ENCODE data around the gene CNFN.
A peak's percentile ranks its signal among the peaks of the same experiment; 100 is the strongest.

The CNFN gene

DNA sequence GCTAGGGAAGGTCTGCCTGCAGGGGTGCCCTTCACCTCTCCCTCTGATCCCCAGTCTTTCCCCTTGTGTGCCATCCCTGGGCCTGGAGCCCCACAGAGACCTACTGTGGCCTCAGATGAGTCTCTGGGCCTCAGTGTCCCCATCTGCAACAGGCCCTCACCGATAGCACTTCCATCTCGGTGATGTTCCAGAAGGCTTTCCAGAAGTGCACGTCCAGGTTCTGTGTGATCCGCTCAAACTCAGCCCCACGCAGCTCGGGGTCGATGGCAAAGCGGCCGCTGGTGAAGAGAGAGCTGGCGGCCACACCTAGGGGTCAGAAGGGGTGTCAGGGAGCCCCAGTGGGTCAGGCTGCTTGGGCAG, 17.7 kb upstream of the CNFN start:
- no peak for DNase-seq

DNA sequence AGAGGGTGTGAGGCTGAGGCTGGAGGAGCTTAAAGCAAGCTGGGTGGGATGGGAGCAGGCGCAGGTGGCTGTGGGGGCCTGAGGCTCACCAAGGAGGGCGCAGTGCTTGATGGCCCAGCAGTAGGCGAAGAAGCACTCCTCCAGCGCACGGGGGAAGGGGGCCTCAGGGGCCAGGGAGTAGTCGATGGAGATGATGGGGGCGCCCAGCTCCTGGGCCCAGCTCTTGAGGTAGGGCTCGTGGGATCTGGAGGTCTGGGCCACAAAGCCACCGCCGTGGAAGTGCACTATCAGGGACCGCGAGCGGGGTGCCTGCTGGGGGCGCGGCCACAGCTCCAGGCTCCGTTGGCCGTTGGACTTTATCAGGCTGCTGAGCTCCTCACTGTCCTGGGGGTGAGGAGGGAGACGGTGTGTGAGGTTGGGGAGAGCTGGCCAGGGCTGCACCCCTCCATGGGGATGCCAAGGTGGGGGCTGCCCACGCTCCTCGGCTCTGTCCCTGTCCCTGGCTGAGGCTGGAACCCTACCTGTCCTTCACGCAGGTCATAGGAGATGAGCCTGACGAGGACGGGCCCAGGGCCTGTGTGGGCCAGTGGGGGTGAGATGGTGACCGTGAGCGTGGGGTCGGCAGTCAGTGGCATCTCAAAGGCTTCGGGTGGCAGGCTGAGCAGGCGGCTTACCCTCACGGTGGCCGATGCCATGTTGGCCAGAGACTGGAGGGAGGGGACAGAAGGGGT, 17.2 kb upstream of the CNFN start:
- no peak for DNase-seq

DNA sequence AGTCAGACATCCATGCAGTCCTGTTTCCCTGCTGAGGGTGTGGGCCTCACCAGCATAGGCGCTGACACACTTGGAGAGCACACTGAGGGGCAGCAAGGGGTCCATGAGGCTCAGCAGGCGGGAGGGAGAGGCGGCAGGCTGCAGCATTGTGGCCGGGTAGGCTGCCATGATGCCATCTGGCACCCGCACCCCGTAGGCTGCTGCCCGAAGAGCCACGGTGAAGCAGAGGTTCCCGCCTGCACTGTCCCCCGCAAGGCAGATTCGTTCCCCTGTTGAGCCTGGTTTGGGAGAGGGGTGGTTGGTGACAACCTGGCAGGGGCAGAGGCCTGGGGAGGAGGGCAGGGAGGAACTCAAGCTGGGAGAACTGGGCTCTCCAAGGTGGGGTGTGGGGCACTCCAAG, 16.0 kb upstream of the CNFN start:
- DNase-seq: no peak

DNA sequence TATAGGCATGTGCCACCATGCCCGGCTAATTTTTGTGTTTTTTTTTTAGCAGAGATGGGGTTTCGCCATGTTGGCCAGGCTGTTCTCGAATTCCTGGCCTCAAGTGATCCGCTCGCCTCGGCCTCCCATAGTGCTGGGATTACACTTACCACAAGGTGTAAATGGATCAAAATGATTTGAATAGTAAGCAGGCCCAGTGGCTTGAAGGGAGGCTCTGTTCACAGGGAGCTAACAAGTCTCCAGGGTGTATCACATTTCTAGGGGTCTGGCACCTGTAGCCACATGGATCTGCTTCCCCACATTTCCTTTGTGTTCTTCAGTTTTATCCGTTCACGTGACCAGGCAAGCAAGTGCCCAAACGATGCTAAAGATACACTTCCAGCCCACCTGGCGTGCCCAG, 13.5 kb upstream of the CNFN start:
- DNase-seq: peak; percentile 59

DNA sequence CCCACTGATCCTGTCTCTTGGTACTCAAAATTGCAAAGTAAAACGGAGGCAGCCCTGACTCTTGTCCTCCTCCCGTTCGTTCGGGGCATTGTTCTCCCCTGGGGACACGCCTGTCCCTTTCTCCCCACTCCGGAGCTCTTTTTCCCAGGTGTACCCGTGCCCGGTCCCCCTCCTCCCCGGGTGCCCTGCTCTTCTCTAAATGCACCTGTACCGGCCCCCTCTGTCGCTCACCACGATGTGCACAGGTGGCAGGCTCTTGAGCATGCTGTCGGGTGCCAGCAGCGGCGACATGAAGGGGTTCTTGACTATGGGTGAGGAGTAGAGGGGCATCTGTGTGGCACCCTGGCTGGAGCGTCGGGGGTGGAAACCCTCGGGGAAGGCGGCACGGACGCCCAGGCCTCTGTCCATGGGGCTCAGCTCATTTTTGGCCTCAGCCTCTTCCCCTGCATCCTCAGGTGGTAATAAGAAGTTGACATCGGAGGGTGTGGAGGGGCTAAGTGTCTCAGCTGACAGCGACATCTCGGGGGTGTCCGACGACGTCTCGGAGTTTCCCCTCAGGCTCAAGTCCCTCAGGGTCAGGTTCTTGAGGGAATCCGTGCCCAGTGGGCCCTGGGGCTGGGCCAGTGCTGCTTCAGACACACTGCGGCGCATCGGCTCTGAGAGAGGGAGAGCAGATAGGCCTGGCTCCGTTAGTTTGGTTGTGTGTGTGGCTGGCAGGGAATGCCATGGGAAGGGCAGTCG, 12.4 kb upstream of the CNFN start:
- peak; percentile 52 for DNase-seq

DNA sequence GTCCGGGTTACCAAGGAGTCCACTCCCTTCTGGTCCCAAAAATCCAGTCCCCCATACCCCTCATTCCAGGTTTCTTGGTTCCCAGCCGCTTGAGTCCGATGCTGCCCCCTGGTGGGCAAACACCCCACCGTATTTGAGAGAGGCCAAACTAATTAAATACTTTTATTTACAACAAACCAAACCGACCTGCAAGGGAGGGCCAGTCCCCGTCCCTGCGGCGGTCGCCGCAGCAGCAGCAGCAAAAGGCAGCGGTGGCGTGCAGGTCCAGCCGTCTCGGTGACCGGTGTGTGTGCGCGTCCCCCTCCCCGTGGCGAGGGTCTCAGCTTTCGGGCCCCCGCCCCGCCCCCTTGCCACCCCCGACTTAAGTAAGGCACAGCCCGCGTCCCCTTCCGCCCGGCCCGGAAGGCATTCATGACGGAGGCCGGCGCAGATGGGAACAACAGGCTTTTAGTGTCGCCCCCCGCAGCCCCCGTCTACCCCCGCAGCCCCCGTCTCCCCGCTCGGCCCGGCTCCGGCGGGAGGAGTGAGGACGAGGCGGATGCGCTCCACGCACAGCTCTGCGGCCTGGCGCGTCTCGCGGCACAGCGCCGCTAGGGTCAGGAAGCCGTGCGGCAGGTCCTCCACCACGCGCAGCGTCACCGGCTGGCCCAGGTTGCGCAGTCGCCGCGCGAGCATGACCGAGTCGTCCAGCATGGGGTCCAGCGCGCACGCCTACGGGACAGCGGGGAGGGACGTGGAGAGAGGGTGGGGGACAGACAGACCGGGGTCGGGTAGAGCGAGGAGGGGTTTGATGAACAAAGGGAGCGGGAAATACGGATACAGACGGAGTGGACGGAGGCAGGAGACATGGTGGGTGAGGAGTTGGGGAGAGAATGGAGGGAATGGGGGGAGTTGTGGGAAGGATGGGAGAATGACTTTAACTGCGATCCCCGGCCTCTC, 11.5 kb upstream of the CNFN start:
- peak; percentile 87 for DNase-seq

DNA sequence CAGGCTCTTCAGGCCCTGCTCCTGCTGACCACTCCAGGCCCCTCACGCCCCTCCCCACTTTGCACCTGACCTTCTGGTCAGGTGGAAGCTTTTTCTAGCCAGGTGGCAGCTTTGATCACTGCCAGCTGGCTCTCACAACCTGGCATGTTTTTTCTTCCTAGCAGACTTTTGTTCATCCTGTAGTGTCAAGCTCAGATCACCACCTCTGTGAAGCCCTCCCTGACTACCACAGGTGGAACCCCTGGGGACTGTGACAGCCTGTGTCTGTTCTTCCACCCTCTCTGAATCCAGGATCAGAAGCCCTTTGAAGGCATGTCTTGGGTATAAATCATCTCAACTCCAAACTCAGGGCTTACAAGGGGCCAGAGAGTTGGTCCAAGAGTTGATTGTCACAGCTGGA, 10.3 kb upstream of the CNFN start:
- DNase-seq: peak; percentile 27

DNA sequence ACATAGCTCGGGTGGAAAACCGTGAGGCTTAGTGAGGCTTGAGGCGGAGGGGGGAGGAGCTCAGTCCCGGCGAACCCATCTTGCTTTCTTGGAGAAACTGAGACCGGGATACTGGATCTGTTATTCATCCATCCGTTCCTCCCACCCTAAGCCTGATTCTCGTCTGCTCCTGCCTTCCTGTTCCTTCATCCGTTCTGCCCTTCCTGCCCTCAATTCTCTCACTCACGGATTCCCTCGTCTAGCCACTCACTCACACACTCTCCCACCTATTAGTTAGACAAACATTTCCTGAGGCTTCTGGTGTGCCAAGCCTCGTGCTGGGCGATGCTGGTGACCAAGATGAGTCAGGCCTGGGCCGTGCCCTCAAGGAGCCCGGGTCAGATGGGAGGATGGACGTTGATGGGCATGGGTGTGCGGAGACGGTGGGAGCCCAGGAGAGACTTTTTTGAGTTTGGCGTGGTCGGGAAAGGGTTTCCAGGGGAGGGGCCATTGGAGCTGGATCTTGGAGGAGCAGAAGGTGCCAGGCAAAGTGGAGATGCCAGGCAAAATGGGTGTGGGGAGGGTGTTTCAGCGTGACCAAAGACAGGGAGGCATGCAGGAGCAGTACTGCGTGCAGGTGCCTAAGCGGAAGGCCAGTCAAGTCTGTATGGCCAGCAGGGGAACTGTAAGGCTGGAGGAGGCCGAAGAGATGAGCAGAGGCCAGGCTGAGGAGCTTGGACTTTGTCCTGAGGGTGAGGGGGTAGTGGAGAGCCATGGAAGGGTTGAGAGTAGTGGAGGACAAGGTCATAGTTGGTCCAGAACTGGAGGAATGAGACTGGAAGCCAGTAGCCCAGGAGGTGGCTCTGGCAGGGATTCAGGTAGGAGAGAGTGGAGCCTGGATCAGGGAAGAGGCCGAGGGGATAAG, 7.4 kb upstream of the CNFN start:
- DNase-seq: peak; percentile 70

DNA sequence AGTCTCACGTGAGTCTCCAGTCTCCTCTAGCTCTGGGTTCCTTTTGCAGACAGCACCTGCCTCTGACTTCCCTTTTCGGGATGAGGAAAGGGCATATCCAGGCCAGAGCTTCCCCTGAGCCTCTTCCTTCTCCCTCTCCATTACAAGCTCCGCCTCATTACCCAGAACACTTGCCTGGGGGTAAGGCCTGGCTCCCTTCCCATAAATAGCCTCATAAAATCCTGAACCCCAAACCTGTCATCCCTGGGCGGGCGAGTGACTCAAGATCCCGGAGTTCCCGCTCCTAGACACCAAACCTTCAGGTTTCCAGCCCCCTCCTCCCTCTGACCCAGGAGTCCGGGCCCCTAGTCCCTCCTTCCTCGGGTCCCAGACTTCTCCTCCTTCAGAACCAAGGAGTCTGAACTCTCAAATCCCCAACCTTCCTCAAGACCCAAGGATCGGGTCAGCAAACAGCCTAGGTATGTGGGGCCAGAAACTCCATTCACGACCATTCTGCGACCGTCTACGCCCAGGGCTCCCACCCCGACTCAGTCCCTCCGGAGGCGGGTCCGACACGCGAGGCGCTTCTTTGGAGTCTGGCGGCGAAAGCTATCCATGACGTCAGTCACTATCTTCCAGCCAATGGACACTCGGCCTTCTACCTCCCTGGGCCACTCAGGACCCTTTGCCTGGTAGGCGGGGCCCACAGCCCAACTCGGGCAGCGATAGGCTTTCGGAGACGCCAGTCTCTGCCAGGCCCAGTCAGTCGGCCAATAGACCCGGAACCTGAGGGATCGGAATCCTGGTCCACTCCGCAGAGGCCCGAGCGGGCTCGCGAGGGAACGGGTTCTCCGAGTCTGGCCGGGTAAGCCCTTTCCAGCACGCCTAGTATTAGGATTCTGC, 6.5 kb upstream of the CNFN start:
- peak; percentile 99 for DNase-seq

DNA sequence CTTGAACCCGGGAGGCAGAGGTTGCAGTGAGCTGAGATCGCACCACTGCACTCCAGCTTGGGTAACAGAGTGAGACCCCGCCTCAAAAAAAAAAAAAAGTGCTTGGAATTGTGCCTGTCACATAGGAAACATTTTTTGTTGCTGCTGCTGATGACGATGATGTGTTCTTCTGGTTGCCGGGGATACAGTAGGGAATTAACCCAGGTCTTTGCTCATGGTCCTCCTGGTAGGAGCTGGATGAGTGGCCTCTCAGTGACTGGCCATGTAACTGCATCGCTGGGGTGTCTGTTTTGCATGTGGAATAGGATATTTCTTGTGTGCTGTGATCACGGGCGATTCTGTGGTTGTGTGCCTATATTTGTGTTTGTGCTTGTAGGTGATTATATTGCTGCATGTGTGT, 4.7 kb upstream of the CNFN start:
- no peak for DNase-seq

DNA sequence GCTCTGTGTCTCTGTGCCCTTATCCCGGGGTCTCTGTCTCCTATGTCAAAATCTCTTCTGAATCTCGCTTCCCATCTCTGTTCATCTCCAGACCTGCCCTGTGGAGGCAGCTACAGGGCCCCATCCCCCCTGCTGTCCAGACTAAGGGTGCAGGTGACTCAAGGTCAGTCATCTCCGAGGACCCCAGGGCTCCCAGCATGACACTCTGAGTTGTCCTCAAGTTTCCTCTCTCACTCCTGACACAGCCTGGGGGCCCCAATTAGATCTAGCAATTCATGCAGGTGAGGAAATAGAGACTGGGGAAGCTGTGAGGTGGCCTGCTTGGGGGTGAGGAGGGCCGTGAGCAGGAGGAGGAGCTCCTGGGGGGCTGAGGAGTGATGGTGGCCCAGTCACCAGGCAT, 2.1 kb upstream of the CNFN start:
- no peak for DNase-seq

DNA sequence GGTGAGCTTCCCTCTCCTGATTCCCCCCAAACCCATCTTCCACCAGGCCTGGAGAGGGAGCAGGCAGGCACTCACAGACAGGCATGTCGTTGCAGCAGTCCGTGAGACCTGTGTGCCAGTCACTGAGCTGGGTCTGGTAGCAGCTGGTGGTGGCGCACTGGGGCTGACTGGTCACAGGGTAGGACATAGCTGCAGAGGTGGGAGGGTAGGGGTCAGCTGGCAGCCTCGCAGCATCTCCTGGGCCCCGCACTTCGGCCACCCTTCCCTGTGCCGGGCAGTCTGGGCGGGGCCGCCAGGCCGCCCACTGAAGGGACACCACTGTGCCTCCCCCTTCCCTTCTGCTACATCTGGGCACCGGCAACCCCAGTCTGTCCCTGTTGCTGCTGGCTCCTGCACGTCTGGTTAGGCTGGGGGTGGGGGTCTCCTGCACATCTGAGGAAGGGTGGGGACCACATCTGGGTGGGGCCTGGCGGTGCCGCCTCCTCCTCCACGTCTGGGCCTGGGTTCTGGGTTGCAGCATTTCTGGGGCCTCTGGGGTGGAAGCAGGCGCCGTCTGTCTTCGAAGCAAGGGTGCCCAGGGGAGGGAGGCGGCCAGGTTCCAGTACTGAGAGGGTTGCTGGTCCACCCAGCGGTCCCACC, 1.1 kb downstream of the CNFN start:
- no peak for DNase-seq

DNA sequence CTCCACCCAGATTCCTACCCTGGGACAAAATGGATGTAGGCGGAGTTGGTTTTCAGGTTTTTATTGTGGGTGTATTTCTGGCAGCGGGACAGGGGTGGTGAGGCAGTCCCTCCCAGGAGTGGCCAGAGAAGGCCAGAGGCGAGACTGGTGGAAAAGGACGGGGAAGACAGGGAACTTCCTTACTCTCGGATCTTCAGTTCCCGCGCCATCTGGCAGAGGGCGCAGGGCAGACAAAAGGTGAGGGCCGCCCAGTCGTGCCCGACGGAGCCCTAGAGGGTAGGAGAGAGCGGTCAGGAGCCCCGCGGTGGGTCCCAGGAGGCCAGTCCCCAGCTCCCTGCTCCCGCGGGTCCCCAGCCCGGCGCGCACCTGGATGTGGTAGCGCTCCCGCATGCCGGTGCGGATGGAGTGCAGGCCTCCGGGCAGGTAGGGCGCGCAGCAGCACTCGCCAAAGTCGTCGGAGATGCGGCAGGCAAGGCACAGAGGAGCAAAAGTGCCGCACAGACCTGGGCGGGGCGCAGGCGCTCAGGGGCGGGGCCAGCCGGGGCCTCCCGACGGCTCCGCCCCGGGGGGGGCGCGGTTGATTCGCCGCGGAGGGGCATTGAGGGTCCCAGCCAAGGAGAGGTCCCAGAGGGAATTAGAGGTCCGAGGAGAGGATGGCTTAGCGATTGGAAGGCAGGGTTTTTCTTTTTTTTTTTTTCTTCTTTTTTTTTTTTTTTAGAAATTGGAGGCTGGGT, 3.0 kb downstream of the CNFN start:
- peak; percentile 91 for DNase-seq

DNA sequence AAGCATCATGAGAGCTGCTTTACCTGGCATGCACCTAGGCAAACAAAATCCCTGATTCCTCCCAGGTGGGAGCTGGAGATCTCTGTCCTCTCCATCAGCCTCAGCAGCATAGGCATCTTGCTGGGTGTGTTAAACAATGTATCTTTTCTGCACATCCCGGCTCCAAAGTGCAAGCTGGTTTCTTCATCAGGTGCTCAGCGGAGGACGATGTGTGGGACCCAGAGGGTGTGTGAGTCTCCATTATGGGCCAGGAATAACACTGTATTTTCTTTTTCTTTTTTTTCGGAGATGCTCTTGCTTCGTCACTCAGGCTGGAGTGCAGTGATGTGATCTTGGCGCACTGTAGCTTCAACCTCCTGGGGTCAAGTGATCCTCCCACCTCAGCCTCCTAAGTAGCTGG, 9.9 kb downstream of the CNFN start:
- DNase-seq: peak; percentile 42

DNA sequence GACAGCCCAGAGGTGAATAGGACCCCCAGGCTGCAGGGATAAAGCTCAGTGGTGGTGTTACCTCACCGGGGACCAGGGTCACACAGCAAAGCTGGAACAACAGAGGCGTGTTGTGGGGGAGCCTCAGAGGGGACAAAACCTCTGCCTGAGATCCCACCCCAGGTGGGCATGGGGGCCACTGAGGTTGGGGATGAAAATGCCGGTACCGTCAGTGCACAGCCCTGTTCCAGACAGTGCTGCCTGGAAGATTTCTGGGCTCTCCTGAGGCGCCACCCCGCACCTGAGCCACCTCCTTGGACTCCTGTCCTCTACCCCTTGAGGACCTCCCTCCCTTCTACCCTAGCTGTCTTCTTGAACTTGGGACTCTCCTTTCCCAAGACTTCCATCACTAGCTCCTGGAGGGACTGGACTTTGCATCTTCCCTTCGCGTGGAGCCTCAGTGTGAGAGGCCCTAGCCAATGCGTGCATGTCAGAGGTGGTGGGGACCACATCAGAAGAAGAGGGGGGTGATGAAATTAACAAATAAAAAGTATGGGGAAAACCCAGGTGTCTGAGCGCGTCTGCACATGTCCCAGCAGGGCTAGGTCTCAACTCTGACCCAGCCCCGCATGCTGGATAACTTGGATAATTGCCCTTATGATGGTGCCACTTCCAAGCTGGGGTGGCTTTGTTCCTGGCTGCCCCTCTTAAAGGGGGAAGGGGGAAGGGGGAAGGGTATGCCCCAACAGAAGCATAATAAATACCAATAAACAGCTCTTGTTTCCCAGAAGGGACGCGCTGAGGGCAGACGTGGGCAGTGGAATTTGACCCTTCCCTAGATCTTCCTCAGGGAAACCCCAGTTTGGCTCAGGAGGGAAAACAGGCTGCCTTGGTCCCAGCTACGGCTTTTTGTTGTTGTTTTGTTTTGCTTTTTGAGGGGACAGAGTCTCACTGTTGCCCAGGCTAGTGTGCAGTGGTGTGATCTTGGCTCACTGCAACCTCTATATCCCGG, 11.6 kb downstream of the CNFN start:
- no peak for DNase-seq

DNA sequence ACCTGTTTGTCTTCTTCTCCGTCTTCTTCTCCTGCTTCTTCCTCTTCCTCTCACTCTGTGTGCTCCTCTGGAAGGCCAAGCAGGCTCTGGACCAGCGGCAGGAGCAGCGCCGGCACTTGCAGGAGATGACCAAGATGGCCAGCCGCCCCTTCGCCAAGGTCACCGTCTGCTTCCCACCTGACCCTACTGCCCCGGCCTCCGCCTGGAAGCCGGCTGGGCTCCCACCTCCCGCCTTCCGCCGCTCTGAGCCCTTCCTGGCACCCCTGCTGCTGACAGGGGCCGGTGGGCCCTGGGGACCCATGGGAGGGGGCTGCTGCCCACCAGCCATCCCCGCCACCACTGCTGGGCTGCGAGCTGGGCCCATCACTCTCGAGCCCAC, 13.9 kb downstream of the CNFN start:
- DNase-seq: no peak

DNA sequence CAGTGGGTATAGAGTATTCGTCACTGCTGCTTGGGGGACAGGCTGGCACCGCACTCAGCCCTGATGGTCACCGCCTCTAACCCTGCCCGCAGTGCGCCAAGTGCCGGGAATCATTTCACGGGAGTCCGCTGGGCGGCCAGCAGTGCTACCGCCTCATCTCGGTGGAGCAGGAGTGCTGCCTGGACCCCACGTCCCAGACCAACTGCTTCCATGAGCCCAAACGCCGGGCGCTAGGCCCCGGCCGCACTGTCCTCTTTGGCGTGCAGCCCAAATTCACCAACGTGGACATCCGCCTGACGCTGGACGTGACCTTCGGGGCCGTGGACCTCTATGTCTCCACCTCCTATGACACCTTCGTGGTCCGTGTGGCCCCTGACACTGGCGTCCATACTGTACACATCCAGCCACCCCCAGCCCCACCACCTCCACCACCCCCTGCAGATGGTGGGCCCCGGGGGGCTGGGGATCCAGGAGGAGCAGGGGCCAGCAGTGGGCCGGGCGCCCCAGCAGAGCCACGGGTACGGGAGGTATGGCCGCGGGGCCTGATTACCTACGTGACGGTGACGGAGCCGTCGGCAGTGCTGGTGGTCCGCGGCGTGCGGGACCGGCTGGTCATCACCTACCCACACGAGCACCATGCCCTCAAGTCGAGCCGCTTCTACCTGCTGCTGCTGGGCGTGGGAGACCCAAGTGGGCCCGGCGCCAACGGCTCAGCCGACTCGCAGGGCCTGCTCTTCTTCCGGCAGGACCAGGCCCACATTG, 14.5 kb downstream of the CNFN start:
- DNase-seq: no peak

DNA sequence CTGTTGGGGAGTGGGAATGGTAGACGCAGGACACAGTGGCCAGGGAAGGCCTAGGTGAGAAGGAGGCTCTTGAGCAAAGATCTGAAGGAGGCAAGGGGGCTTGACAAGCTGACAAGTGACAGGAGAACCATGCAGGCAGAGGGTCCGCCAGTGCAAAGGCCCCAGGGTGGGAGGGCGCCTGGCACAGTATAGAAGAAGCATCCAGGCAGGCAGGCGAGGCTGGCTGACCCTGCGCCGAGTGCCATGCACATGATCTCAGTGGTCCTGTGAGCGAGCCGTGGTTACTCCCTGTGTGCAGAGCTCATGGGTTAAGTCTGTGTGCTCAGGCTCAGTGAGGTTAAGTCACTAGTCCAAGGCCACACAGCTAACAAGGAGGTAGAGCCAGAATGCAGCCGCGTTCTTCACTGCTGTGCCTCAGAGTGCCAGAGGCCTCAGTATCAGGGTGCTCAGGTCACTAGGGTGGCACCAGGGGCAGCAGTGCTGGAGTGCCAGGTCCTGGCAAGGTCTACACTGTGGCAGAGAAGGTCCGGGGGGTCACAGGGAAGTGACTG, 15.2 kb downstream of the CNFN start:
- no peak for DNase-seq
